ENCODE measurements around the gene THSD7B. TPM values are rescaled to one million over a fixed set of nuclear protein-coding genes. Genes with fewer than 3 reads are reported as not detected.
"Not testable (repeated sequence)": the region's sequence is repeated elsewhere in the genome, so short reads cannot be mapped to it uniquely, and the experiment has no call there.

THSD7B gene
- polyA plus RNA-seq, 5 donors: 1.9 to 4.8 (median 3.1) TPM

- no peak for DNase-seq
These were observed 912.1 kb downstream of the THSD7B start for GRCh38 chr2:137677466-137677865.

DNA sequence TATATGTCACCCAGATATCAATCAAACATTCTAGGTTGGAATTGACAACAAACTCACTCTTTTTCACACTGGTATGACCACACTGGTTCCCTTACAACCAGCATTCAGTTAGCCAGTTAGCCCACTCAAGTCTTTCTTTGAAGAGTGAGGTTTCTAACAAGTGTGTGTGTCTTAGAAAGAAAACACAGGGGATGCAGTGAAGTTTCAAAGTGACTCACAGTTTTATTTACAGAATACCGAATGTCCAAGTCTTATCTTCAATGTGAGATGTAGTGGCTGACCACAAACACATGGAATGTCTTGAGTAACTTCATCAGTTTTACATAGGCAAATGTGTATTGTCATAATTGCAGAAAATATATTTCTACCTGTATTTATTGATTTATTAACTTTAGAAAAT is 924.2 kb downstream of the THSD7B start:
- DNase-seq: no peak

- DNase-seq: no peak
These were observed 928.2 kb downstream of the THSD7B start for GRCh38 chr2:137693534-137693933.

DNA sequence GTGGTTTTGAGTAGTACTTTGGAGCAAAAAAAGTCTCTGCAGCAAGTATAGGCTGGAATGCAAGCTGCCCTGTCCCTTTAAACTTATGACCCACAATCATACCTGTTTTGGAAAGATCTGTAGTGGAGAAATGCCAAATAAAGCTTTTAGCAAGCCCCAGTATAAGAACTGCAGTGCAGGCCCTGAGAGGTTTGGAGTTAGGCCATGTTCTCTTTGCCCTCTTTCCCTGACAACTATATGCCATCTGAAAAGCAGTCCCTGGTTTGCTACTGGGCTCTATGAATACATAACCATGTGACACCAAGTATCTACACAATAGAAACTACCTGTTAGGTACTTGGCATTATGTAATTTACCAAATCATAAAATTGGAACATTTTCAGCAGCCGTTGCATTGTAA is 931.6 kb downstream of the THSD7B start:
- DNase-seq: no peak

- DNase-seq: not testable (repeated sequence)
These were observed 934.9 kb downstream of the THSD7B start for GRCh38 chr2:137700250-137700649.

DNA sequence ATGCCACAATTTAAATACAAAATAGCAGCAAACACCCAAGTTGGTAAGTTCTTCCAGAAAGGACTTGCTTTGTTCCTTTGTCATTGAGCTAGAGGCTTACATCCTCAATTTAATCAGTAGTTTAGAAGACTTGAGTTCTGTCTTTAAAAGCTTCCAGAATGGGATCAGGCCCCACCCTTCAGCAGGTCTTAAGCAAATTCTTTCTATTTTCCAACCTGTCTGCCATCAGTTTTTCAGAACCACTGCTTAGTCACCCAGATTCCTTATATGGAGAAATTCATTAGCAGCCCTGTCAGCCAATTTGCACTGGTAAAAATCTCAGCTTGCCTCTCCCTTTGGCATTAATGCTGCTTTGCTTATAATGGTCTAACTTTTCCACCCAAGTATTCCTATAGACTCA is 935.3 kb downstream of the THSD7B start:
- DNase-seq: no peak

DNA sequence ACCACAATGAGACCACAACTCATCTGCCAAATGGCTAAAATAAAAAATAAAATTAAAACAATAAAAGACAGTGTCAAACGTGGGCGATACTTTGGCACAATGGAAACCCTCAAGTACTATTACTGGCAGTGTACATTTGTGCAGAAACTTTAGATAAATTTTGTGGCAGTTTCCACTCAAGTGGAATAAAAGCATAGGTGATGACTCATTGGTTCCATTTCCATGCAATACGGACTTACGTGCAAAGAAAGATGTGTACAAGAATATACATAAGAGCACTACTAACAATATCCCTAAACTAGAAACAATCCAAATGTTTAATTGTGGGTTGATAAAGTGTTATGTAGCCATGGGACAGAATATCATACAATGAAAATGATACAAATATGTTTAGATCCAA is 940.0 kb downstream of the THSD7B start:
- DNase-seq: no peak

DNA sequence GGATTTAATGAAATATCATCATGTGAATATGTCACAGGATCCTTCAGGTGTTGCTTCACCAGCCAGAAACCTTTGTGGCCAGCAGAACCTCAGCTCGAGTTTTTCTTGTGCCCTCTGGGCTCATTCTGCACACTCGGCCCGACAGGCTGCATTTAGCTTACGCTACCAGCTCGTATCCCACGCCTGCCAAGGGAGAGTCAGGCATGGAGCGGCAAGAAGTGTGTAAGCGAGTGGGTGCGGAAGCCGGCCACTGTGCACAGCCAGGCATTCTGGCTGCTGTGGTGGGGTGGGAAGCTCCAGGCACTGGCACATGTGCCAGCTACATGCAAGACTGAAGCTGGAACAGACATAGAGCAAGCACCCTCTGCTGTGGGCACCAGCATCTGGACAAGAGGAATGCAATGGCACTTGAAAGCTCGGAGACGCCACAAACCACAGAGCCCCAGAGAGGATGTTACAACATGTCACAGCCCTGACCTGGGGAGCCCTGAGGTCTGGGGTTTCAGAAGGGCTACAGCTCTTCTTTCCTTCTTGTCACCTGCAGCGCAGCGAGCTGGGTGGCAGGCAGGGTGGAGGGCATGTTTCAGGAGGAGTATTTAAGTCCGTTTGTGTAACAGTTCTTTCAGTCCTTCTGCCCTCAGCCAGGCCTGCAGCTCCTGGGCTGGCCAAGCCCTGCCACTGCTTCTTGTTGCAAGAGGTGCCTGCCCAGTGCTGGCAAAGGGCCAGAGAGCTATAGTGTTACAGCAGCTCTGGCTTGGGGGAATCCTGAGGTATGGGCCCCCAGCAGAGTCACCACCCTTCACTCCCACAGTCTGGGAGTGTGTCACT is 941.7 kb downstream of the THSD7B start:
- DNase-seq: no peak

DNA sequence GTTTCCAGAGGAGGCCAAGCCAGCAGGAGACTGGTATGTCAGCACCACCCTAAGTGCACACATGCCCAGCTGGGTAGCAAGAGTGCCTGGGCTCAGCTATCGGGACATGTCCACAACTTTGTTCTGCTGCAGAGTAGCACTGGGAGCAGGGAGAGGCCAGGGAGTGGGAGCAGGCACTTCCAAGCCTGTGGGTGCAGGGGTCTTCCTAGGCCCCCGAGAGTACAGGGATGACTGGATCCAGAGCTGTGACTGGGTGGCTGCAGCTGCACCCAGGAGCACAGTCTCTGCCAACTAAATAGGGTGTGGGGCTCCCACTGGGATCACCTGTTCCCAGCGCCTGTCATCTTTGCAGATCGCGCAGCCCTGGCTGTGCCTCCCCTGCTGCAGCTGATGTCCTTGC is 943.0 kb downstream of the THSD7B start:
- no peak for DNase-seq

- DNase-seq: no peak
These were observed 950.4 kb downstream of the THSD7B start for GRCh38 chr2:137715731-137716191.

GRCh38 chr2:137718786-137719185 is 953.4 kb downstream of the THSD7B start:
- DNase-seq: no peak

DNA sequence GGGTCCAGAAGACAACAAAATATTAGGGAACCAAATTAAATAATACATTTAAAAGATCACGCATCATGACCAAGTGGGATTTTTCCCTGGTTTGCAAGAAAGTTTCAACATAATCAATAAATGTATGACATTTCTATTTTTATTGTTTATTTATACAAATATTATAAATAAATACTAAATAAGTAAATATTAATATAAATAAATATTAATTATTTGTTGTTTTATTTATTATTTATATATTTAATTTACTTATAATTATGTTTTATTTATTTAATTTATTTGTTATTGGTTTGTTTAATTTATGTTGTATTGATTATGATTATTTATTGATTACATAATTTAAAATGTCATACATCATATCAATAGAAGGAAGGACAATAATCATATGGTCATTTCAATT is 956.4 kb downstream of the THSD7B start:
- DNase-seq: no peak

DNA sequence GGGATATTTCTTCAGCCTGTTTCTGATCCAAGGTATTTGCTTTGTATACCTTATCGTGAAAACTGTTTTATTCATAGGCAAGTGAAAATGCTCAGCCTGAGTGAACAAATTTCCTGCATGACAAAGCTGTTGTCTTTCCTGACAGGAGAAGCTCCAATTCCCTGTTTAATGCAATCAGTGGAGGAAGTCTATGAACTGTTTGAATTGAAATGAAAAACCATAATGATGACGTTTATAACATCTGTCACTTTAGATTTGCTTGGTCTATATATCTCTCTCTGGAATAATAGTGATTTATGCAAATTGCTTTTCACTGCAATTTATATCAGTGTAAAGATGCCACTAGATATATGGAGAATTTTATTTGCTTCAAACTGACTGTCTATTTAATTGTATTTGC is 959.6 kb downstream of the THSD7B start:
- no peak for DNase-seq
